OCI-LY7 (cell line): ENCODE data around the gene CXCR3. TPM values are rescaled to one million over a fixed set of nuclear protein-coding genes. Genes with fewer than 3 reads are reported as not detected.
"Not testable (repeated sequence)": the region's sequence is repeated elsewhere in the genome, so short reads cannot be mapped to it uniquely, and the experiment has no call there.

ENCODE experiments used
- BruUV-seq: library from RNA; stranded (reverse); fragments of 400-500 nt; replicated peaks from 2 replicates; lab custom pipeline; 2021; lab: Mats Ljungman, UMichigan
- CTCF ChIA-PET: fragments of 300-600 bp; sonication (Branson Sonifier 250); formaldehyde crosslinking; loops from one replicate; lab custom pipeline; 2022; ENCODE audit warnings: antibody characterized with exemption; ENCODE audit not compliant: unreplicated experiment; lab: Charles Lee
- POLR2A ChIA-PET: fragments of 300-600 bp; sonication (Branson Sonifier 250); formaldehyde crosslinking; loops from one replicate; lab custom pipeline; 2022; ENCODE audit warnings: antibody characterized with exemption; lab: Charles Lee
- DNase-seq: peaks from one replicate; pipeline ENCODE4 v3.0.0-alpha.2; 2015; ENCODE audit warnings: low spot score
- H2AFZ ChIP-seq: fragments of 200-600 bp; sonication (generic), shearing (Covaris generic); 2 replicates; pipeline ENCODE4 v1.6.1; 2014; ENCODE audit warnings: mild to moderate bottlenecking, antibody characterized with exemption, low read length, moderate library complexity
- H3K27ac ChIP-seq: fragments of 200-600 bp; sonication (generic); 2 replicates; pipeline ENCODE4 v1.5.1; 2014; ENCODE audit warnings: mixed run types, low read depth, mild to moderate bottlenecking, moderate library complexity, low read length, inconsistent platforms; ENCODE audit not compliant: poor library complexity, severe bottlenecking
- H3K36me3 ChIP-seq: fragments of 200-600 bp; sonication (generic); 2 replicates; pipeline ENCODE4 v1.6.1; 2014; ENCODE audit warnings: mild to moderate bottlenecking, antibody characterized with exemption, low read length, moderate library complexity, mixed read lengths; ENCODE audit not compliant: insufficient read depth
- H3K4me1 ChIP-seq: fragments of 200-600 bp; sonication (generic); 2 replicates; pipeline ENCODE4 v1.5.1; 2014; ENCODE audit warnings: mild to moderate bottlenecking, low read length; ENCODE audit not compliant: insufficient read depth, poor library complexity, severe bottlenecking
- H3K4me2 ChIP-seq: fragments of 200-600 bp; sonication (generic); 2 replicates; pipeline ENCODE4 v1.6.1; 2014; ENCODE audit warnings: mild to moderate bottlenecking, low read length
- H3K4me3 ChIP-seq: fragments of 200-600 bp; sonication (generic); 2 replicates; pipeline ENCODE4 v1.5.1; 2014; ENCODE audit warnings: mild to moderate bottlenecking, low read depth, low read length; ENCODE audit not compliant: poor library complexity, severe bottlenecking
- H3K79me2 ChIP-seq: fragments of 200-600 bp; sonication (generic); 2 replicates; pipeline ENCODE4 v1.6.1; 2016; ENCODE audit warnings: low read depth, mild to moderate bottlenecking, low read length, moderate library complexity, mixed read lengths; ENCODE audit not compliant: insufficient read depth
- H3K9me2 ChIP-seq: fragments of 200-600 bp; sonication (generic); 2 replicates; pipeline ENCODE4 v1.6.1; 2016; ENCODE audit warnings: mild to moderate bottlenecking, low read length, mixed read lengths; ENCODE audit not compliant: insufficient read depth
- H3K9me3 ChIP-seq: fragments of 200-600 bp; sonication (generic); 2 replicates; pipeline ENCODE4 v1.6.1; 2014; ENCODE audit warnings: mild to moderate bottlenecking, mixed run types, low read length, mixed read lengths
- H4K20me1 ChIP-seq: fragments of 200-600 bp; sonication (generic); 2 replicates; pipeline ENCODE4 v1.6.1; 2014; ENCODE audit warnings: mild to moderate bottlenecking, antibody characterized with exemption, low read length, moderate library complexity, mixed read lengths; ENCODE audit not compliant: insufficient read depth
- EZH2phosphoT487 ChIP-seq: fragments of 200-600 bp; sonication (generic); IDR thresholded peaks from 2 replicates; pipeline ENCODE4 v1.6.1; 2018; ENCODE audit warnings: low read depth, borderline replicate concordance, mild to moderate bottlenecking, mixed run types, antibody characterized with exemption, low read length, moderate library complexity, mixed read lengths
- intact Hi-C: fragments of 100-400 bp; cut with micrococcal nuclease; formaldehyde crosslinking; loops from one replicate; pipeline ENCODE4 v1.10.0; 2022; ENCODE audit not compliant: unreplicated experiment
- total RNA-seq, 2 experiments: library from RNA; depleted of rRNA in 1 of 2; stranded (reverse); fragments of >200 nt in 1 of 2; shearing (Covaris generic) in 1 of 2; gene quantifications; 2 replicates each; pipeline ENCODE4 v1.2.3, GENCODE V29; 2014 to 2022
- TF ChIP-seq, protein P1 (sequence below): fragments of 200-600 bp; sonication (generic); conservative IDR thresholded peaks from 2 replicates; pipeline ENCODE4 v1.5.1; 2014; ENCODE audit warnings: mild to moderate bottlenecking, antibody characterized with exemption, low read length, moderate library complexity, mixed read lengths

CXCR3 gene
- total RNA-seq, 2 experiments from 2014 or later: not detected

DNA sequence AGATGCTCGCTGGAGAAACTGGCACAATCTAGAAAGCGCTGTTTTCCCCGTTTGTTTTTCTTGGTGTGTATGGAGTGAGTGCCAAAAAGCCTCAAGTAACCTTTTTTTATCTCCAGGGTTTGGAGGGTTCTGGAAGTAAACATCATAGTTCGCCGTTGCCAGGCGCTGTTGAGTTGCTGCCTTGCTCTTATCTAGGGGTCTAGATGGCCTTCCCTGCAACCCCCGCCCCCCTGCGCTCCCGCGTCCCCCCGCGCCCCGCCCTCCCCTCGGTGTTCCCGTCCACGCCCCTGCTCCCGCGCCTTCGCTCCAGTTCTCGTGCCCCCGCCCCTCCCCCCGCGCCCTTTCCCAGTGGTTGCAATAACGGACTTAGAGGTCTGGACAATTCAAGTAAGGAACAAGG, 40.6 kb downstream of the CXCR3 start:
- Histone ChIP-seq H3K4me3 (no peak overlapping the region), H3K27ac (no peak overlapping the region), H3K9me2 (no peaks in the 10 kb centered on the region), H3K4me1 (no peaks in the 10 kb centered on the region), H4K20me1 (no peaks in the 10 kb centered on the region), H3K9me3 (no peaks in the 10 kb centered on the region), H3K4me2 (no peak overlapping the region), H3K36me3 (peaks cover 50% of the 10 kb centered on the region), H3K79me2 (no peaks in the 10 kb centered on the region), H2AFZ (no peak overlapping the region)
- TF ChIP-seq EZH2phosphoT487: no peak
- TF ChIP-seq, protein P1, sequence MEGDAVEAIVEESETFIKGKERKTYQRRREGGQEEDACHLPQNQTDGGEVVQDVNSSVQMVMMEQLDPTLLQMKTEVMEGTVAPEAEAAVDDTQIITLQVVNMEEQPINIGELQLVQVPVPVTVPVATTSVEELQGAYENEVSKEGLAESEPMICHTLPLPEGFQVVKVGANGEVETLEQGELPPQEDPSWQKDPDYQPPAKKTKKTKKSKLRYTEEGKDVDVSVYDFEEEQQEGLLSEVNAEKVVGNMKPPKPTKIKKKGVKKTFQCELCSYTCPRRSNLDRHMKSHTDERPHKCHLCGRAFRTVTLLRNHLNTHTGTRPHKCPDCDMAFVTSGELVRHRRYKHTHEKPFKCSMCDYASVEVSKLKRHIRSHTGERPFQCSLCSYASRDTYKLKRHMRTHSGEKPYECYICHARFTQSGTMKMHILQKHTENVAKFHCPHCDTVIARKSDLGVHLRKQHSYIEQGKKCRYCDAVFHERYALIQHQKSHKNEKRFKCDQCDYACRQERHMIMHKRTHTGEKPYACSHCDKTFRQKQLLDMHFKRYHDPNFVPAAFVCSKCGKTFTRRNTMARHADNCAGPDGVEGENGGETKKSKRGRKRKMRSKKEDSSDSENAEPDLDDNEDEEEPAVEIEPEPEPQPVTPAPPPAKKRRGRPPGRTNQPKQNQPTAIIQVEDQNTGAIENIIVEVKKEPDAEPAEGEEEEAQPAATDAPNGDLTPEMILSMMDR: no peak
- ChIA-PET CTCF (no interaction called here), POLR2A (no interaction called here)
- no TSS peak for BruUV-seq
- no peak for DNase-seq
- intact Hi-C loops: no loop called here

DNA sequence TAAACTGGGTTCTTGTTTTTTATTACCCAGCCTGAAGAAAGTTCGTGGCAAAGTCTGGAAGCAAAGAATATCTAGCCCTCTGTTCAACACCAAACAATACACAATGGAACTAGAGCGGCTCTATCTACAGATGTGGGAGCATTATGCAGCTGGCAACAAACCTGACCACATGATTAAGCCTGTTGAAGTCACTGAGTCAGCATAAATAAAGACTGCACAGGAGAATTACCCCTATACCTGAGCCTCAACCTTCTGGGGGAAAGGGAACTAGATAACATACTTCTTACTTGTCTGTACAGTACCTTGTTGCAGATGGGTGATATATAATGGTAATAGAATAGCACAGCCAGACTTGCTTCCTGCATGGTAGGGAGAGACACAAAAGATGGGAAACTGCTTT, 44.7 kb downstream of the CXCR3 start:
- H2AFZ ChIP-seq: no peak overlapping the region
- ChIA-PET POLR2A (interaction anchor here (1.1 kb wide), 1 partner anchor 22 kb away, joined by 3 read pairs; no protein-coding TSS in a partner anchor), CTCF (no interaction called here)
- DNase-seq: no peak
- TF ChIP-seq, protein P1: no peak
- no peak for TF ChIP-seq EZH2phosphoT487
- no peaks in the 10 kb centered on the region for H3K9me2 ChIP-seq
- H3K79me2 ChIP-seq: no peaks in the 10 kb centered on the region
- intact Hi-C loops: no loop called here
- H3K4me2 ChIP-seq: no peak overlapping the region
- H3K4me3 ChIP-seq: no peak overlapping the region
- peaks cover 79% of the 10 kb centered on the region for H3K36me3 ChIP-seq
- no peak overlapping the region for H3K27ac ChIP-seq
- BruUV-seq: no TSS peak
- H4K20me1 ChIP-seq: no peaks in the 10 kb centered on the region
- H3K9me3 ChIP-seq: no peaks in the 10 kb centered on the region
- no peaks in the 10 kb centered on the region for H3K4me1 ChIP-seq

DNA sequence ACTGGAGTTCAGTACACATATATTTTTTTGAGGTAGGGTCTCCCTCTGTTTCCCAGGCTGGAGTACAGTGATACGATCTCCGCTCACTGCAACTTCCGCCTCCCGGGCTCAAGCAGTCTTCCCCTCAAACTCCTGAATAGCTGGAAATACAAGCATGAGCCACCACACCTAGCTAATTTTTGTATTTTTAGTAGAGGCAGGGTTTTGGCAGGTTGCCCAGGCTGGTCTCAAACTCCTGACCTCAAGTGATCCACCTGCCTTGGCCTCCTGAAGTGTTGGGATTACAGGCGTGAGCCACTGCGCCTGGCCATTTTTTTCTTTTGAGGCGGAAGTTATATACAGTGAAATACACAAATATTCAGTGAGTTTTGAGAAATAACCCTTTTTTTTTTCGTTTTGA, 46.9 kb downstream of the CXCR3 start:
- H3K36me3 ChIP-seq: peaks cover 87% of the 10 kb centered on the region
- H3K4me1 ChIP-seq, CTCF ChIA-PET, H3K79me2 ChIP-seq, BruUV-seq, H3K9me3 ChIP-seq, H2AFZ ChIP-seq, intact Hi-C loops, H3K4me3 ChIP-seq, H3K4me2 ChIP-seq, H4K20me1 ChIP-seq, POLR2A ChIA-PET, H3K27ac ChIP-seq, DNase-seq, H3K9me2 ChIP-seq: not testable (repeated sequence)

Other genes with a start within 250 kb of the CXCR3 start
- gene OGT, start 85.4 kb downstream of the CXCR3 start, total RNA-seq (2014; rRNA removed; shearing (Covaris generic)): 160 and 185 TPM in 2 replicates
- gene OGT, start 85.4 kb downstream of the CXCR3 start, total RNA-seq (2022): 291 and 387 TPM in 2 replicates
- 2.0 and 2.1 TPM in 2 replicates for gene GCNA, start 40.1 kb downstream of the CXCR3 start, total RNA-seq (2014; rRNA removed; shearing (Covaris generic))
- 3.9 and 4.2 TPM in 2 replicates for gene GCNA, start 40.1 kb downstream of the CXCR3 start, total RNA-seq (2022)
- not detected in 2 replicates for gene CXorf49, start 99.8 kb upstream of the CXCR3 start, total RNA-seq (2014; rRNA removed; shearing (Covaris generic))
- not detected in 2 replicates for gene CXorf49, start 99.8 kb upstream of the CXCR3 start, total RNA-seq (2022)
- gene CXorf49B, start 144.8 kb upstream of the CXCR3 start, total RNA-seq (2014; rRNA removed; shearing (Covaris generic)): not detected in 2 replicates
- gene CXorf49B, start 144.8 kb upstream of the CXCR3 start, total RNA-seq (2022): not detected in 2 replicates